HG03432 (cell line): ENCODE results near the gene ASB2.

Experiments
- ATAC-seq: cut with Tn5 transposase; IDR thresholded peaks from one replicate; pipeline ENCODE4 v1.9.1; 2021; ENCODE audit warnings: mild to moderate bottlenecking, moderate library complexity; ENCODE audit not compliant: unreplicated experiment

The ASB2 gene

DNA sequence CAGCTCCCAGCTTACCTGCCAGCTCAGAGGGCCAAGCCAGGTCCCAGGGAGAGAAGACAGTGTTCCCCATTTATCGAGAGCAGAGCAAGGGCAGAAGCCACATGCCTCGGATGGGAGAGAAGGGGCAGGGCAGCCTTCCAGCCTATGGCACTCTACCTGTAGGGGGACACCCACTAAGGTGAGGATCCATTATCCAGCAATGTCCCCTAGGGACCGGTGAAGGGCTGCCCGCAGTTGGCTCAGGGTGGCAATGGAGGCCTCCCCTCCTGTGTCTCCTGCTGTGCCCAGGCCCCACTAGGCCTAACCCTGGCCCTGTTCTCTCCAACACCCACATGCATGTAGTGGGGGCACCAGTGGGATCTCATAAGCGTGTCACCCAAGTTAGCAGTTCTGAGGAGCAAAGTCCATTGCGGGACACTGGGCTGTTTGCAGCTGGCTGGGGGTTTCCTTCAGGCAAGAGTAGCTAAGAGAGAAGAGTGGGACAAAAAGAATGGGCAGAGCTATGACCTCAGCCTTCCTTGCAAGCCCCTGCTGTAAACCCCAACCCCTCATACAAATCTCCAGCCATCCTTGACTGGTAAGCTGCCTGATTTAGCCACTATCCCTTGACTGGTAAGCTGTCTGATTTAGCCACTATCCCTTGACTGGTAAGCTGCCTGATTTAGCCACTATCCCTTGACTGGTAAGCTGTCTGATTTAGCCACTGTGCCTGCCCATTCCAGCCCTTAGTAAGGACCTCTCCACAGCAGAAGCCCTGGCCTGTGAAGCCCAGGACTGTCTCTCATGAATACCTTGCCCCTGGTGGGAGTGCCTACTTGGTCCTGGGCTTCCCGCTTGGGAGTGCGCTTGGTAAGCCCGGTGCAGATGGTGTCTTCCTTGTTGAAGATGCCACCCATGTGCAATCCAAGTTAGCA, 5.2 kb upstream of the ASB2 start:
- no peak for ATAC-seq

DNA sequence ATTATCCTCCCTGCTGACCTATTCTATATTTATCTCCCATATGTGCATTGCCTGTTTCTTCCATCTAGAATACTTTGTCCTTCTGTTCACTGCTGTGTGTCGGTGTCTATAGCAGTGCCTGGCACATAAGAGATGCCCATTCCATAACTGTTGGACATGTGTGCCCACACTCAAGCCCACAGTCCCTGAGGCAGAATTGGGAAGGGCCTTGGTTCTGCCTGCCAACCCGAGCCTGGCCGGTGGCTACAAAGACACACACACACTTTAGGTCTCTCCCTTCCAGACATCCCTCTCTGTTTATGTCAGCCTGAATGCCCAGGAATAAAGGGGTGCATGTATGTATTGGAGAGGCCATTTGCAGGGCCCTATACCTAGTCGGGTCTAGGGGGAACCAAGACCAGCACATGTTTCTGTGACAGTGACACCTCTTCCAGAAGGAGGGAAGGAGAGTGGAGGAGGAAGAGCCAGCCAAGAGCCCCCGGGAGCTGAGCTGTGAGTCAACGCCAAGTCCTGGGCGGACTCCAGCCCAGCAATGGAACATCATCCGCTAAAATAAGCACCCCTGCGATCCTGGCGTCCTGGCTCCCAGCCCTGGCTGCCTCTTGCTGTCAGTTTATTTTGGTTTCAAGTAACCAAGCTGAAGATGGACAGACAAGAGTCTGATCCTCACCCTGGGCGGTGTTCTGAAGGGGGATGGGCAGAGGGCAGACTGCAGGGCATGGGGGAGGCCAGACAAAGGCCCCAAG, 4.3 kb upstream of the ASB2 start:
- no peak for ATAC-seq

DNA sequence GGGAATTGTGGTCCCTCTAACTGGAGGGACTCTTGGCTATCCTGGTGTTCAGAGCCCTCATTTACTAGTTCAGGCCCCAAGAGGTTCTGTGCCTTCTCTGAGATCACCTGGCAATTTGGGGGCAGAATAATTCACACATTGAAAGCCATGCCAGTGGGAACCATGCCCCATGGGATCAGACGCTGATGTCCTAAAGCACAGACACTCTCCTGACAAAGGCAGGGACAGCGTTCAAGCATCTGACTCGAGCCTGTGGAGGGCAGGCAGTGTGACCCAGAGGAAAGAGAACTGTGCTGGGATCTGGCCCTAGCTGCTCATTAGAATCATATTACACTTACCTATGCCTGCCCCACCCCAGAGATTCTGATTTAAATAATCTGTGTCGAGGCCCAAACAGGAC, 2.4 kb upstream of the ASB2 start:
- no peak for ATAC-seq

DNA sequence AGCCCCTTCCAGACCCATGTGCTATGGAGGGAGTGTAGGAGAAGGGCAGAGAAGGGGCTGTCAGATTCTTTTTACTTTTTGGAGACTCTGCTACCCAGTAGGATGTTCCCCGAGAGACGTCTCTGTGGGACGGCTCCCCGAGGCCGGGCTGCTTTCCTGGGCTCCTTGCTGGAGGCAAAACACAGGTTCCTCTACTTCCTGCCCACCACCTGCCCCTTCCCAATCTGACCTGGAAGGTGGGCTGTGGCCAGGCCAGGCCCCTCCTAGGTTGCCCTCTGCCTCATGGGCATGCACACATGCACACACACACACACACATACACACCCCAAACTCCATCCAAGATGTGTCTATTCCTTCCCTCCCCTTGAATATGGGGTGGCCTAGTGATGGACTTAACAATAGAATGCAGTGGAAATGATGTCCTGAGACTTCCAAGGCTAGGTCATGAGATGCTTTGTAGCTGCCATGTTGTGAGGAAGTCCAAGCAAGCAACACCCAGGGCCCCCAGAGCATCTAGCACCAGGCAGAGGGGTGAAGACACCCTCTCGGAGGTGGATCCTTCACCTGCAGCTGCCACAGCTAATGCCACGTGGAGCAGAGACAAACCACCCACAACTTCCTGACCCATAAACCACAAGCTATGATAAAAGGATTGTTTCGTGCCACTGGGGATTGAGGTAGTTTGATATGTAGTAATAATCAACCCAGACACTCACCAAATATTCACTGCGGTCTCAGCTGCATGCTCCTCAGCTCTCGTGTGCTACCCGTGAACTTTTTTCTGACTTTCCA, 1.6 kb upstream of the ASB2 start:
- peak; percentile 53 for ATAC-seq

DNA sequence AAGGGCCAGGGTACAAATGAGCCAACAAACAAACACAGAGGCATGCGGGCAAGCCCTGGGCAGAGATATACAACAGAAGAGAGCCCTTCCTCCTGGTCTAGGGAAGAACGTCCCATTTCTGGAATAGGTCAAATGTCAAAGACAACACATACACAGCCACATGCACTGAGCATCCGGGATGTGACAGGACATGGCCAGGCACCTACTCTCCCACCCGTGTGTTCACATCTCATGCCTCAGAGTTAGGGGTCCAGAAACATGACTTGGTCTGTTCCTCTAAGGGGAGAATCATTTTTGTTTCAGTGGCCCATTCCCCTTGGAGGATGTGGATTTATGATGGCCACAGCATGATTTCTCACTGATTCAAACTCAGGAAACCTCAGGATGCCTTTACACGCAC, 801 bp upstream of the ASB2 start:
- no peak for ATAC-seq

DNA sequence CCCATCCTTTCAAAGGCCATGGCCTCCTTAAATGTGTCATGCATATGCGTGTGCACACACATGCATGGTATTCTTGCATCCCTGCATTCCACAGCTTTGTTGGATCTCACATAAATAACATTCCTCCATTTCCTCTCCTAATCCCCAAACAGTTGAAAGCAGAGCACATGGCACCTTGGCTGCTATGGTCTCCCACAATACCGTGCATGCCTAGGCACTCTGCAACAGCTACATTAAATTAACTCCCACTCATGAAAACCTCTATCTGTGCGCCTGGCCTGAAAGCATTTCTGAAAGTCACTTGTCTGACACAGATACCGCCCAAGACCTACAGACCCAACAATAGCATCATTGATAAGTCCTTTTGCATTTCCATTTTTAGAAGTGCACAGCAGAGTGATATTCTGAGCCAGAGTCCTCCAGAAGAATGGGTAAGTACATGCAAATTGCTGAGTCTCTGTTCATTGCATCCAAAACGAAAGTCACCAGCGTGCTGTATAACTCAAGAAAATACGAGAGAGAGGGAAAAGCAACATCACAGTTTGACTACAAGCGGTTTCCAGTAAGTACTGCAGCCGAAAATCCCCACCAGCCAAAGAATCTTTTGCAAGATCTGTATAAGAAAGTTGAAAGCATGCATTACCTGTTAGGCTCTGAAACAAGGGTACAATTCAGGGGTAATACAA, 436 bp downstream of the ASB2 start:
- peak; percentile 69 for ATAC-seq

DNA sequence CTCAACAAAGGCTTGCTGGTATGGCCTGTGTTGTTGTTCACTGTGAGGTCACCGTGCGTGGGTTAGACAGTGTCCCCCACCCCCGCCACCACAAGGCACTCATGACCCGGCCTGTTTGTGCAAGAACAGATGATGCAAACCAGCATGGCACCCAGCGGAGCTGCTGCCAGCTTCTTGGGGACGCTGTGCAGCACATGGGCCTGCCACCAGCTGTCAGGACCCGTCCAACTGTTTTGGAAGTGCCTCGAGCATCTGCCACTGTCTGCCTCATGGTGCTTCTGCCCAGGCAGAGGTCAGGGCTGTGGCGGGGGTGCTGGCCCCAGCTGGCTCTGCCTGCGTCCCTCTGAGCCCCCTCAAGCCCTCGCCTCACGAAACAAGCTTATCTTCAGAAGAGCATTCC, 1.5 kb downstream of the ASB2 start:
- ATAC-seq, result no peak

DNA sequence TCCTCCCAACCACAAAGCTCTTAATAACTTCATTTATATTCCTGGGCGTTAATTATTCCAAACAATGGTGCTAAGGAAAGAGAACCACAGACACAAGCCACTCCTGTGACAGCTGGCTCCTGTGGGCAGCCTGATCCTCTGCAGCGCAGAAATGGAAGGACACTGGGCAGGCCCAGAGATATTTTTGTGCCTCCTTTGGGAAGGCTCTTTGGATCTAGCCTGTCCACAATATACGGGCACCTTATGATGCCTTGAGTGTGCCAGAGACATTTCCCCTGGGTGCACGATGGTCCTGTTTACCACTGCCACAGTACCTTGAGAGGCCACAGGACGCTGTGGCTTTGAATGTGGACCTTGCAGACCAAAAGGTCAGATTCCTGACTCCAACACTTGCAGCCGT, 2.1 kb downstream of the ASB2 start:
- no peak for ATAC-seq

DNA sequence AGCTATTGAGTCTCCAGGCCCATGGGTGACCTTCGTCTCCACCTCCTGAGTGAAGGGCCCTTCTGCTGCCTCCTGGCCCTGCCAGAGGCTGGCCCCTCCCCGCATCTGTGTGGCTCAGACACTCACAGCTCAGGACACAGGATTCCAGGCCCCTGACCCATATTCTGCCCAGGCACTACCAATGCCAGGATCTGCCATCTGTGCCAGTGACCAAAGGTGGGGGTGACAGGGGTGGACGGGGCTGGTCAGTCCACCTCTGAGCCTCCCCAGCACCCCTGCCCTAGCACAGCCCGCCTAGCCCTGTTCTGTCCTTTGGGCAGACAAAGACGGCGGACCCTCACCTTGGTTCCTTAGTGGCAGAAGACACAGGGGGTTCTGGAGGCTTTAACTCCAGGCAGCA, 2.8 kb downstream of the ASB2 start:
- no peak for ATAC-seq

DNA sequence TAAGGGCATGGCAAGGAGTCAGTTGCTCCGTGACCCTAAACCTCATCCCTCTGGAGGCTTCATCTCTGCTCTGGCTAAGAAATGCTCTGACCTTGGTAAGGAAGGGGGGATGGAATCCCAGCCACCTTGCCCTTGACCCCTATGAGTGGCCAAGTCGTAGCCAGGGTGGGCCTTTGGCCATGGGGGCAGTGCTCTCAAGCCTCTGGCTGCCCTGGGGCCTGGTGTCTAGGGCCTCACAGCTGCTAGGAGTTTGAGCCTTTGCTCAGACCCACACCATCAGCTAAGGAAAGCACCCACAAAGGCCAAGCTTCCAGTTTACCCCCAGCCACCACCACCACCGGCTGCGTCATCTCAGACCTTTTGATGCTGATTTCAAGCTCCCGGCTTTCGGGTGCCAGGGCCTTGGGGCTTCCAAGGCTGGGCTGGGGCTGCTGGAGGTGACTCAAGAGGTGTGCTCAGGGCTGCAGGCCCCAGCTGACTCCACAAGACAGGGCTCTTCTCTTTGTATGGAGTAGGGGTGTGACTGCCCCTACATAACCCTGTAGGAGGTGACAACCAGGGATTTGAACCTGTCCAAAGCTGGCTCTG, 3.7 kb downstream of the ASB2 start:
- no peak for ATAC-seq

DNA sequence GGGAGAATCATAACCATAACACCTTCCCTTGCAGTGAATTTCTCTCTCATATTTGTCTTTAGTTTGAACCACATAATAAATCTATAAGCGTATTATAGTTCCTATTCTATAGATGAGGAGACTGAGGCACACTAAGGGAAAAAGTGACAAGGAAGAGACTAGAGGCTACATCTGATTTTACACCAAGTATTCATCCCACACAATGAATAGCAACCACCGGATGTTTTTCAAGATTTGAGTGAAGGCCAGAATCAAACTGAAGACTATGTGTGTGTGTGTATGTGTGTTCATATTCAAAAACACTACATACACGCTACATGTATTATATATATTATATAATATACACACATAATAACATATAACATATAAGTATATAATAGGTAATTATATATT, 4.7 kb downstream of the ASB2 start:
- ATAC-seq, result no peak

DNA sequence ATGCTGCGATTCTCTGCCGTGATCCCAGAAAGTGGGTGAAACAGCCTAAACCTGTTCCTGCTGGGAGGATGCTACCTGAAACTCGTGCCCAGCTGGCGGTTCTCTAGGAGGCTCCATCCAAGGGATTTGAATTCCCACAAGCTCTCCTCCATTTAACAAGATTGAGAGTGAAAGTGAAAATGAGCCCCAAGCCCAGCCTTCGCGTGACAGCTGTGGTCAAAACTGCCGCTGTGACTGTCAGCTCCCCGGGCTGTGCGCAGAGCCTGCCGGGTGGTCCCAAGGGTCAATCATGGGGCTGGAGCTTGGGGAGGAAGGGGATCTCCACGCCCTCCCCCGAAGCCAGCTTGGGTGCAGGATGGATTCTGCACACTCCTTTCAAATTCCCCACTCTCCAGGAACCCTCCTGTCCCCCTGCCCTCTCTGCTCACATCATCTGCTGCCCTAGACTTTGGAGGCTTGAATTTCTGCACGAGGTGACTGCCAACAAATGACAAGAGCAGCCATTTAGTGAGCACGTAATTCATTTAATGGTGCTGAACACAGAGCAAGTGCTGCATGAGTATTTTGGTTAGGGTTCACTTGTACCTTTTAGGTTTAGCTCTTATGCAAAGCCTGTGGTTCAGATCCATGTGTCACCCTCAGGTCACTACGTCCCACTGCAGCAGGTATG, 5.3 kb downstream of the ASB2 start:
- ATAC-seq, result peak; percentile 49

DNA sequence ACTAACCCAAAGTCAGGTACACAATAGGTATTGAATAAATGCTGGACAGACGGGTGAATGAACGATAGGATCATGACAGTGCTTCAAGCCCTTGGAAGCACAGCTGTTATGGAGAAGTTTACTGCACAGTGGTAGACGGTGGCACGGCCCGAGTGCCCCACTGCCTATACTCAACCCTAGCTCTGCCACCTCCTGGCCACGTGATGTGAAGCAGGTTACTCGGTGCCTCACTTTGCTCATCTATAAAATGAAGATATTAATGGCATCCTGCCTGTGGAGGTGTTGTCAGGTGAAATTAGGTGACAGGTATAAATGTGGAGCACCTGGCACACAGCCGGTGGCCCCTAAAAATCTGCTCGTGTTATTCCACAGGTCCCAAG, 5.8 kb downstream of the ASB2 start:
- ATAC-seq, result peak; percentile 27

DNA sequence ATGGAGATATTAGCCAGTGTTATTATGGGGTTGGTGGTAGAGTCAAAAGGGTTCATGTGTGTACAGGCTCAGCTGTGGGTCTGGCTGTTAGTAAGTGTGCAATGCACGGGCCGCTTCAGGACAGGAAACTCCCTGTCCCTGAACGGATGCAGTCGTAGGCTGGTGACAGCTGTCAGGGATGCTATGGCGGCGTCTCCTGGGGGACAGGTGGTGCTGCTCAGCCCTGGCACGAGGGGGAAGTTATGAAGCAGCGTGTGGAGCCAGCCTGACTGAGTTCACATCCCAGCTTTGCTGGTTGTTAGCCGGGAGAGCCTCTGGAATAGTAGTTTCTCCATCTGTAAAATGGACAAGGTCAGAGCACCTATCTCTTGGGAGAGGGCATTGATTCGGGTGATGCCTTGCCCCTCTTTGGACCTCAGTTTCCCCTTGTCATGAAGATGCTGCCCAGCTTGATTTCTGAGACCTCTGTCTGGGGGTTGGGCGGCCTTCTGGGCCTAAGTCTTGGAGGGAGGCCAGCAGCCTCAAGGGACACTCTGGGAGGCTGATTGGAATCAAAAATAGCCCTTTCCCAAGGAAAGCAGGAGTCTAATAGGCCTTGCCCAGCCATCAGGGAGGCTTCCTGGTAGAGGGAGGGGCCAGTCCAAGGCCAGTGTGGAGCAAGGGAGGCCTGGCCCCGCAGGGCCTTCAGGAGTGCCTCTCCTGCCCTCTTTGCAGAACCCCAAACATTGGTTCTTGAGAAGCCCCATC, 7.1 kb downstream of the ASB2 start:
- ATAC-seq, result no peak

DNA sequence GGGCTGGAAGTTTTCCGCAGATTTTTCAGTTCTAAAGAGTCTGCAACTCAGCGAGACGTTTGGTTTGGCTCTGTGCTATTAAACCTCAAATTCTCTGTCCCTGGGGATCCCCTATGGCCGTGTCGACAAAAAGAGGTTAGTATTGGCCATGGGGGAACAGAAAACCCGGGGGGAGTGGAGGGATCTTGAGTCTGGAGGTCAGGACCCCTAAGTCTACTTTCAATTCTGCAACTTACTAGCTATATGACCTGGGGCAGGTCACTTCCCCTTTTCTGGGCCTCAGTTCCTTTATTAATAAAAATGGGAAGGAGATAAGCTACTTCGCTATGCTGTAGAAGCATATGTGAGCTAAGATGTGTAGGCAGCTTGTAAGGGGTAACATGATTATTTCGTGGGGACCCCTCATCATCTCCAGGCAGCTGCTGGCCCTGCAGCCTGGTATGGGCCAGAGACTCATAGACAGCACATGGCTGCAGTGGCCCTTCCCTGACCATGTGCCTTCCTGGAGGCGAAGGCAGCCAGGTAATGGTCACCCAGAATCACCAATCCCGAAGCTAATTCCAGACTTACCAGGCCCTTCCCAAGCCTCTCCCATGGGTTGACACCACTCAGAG, 8.6 kb downstream of the ASB2 start:
- peak; percentile 44 for ATAC-seq

DNA sequence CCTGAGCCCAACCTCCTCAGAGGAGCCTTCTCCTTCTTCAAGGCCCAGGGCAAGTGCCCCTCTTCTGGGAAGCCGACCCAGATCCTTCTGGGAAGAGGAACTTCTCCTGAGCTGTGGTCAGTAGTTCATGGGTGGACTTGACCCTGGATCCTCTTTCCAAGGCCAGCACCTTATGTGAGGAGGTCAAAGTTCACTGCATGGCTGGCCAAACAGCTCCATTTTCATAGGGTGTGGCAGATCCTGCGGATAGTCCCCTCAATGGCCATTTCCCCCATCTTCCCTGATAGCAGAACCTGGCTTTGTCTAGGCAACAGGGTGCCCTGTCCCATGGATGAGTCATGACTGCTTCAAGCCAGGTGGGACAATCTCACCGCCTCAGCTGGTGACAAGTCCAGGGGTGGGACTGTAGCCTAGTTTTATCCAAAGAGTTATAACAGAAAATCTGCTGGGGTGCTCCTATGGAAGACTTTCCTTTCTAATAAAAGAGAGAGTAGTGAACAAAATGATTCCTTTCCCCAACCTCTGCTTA, 10.4 kb downstream of the ASB2 start:
- no peak for ATAC-seq

DNA sequence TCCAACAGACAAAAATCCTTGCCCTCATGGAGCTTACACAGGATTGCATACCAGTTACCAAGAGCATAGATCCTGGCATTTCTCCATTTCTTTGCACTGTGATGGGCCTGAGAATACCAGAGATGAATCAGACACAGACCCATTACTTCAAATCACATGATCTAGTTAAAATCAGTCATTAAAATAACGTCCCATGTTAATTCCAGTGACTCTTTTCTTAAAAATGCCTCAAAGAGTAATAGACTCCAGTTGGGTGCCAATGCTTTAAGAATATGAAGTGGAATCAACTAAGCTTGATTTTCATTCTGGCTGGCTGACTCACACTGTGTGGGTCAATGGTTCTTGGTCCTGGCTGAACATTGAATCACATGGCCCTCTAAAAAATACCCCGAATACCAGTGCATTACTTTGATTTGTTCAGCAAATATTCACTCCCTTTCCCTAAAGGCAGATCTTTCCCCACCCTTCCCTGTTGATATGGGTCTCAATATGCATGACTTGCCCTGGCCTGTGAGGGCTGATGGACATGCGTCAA, 11.0 kb downstream of the ASB2 start:
- ATAC-seq, result no peak

DNA sequence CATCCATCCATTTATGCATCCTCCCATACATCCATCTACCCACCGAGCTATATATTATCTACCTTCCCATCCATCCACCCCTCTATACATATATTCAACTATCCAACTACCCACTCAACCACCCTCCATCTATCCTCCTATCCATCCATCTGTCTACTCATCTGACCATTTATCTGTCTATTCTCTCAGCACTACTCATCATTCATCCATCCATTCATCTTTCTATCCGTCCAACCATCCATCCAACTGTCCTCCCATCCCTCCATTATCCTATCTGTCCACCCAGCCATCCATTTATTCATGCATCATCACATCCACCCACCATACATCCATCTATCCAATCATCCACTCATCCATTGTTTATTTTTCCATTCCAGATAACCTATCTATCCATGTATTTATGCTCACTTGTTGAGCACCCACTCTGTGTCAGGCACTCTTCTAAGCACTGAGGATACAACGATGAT, 11.5 kb downstream of the ASB2 start:
- no peak for ATAC-seq
